SU-DHL-6 (cell line): ENCODE measurements around the gene PTPRN2.

Source experiments
- CTCF ChIP-seq: fragments of 200-600 bp; sonication (generic); IDR thresholded peaks from one replicate; pipeline ENCODE4 v1.5.1; 2017; ENCODE audit warnings: antibody characterized with exemption, mild to moderate bottlenecking, low read length, moderate library complexity; ENCODE audit not compliant: insufficient read depth, poor library complexity, severe bottlenecking
- EZH2phosphoT487 ChIP-seq: fragments of 200-600 bp; sonication (generic), shearing (Covaris generic); conservative IDR thresholded peaks from 2 replicates; pipeline ENCODE4 v1.6.1; 2018; ENCODE audit warnings: mild to moderate bottlenecking, antibody characterized with exemption, low read length, moderate library complexity, mixed read lengths

GRCh38 chr7:158299607-158300006, 288.0 kb downstream of the PTPRN2 start:
- TF ChIP-seq CTCF, result no peak
- TF ChIP-seq EZH2phosphoT487, result no peak
